Measurements from ENCODE around the gene AGXT2. TPM values are rescaled to one million over a fixed set of nuclear protein-coding genes. Genes with fewer than 3 reads are reported as not detected.

Gene AGXT2
- total and polyA plus RNA-seq, 2 donors (not counting 3 experiments of a cell fraction or from before 2014, with no cell fraction given) = not detected

DNA sequence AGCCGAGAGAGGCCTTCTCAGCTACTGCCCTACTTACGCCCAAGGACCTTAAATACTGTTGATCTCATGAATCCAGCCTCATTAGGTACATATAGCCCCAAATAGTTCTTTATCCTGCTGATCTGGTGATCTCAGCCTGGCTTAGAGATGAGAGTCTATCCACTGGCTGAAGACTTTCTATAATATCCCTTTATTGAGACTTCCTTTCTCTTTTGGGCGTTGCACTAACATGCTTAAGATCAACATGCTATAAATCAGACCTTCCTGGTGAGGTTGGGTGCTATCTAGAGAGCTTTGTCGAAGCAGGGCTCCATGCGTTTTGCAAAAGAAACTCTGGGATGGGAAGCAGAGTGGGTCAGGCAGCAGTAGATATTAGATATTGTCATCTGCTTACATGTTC, 44.0 kb upstream of the AGXT2 start:
- BruUV-seq (replicated peaks) = no TSS peak
- no peak overlapping the region for H2AFZ ChIP-seq (ENCODE audit: low read depth, low read length)
- H3K4me3 ChIP-seq (replicated peaks in 1 of 3; ENCODE audit: insufficient read depth in 1 of 3, low read depth in 1 of 3, low read length in 3 of 3) = no peak overlapping the region
- CTCF ChIA-PET = interaction anchor here (1.8 to 6.9 kb wide), 2 partner anchors 559 to 834 kb away, joined by 6 to 63 read pairs; no protein-coding TSS in a partner anchor
- TF ChIP-seq, protein P1, sequence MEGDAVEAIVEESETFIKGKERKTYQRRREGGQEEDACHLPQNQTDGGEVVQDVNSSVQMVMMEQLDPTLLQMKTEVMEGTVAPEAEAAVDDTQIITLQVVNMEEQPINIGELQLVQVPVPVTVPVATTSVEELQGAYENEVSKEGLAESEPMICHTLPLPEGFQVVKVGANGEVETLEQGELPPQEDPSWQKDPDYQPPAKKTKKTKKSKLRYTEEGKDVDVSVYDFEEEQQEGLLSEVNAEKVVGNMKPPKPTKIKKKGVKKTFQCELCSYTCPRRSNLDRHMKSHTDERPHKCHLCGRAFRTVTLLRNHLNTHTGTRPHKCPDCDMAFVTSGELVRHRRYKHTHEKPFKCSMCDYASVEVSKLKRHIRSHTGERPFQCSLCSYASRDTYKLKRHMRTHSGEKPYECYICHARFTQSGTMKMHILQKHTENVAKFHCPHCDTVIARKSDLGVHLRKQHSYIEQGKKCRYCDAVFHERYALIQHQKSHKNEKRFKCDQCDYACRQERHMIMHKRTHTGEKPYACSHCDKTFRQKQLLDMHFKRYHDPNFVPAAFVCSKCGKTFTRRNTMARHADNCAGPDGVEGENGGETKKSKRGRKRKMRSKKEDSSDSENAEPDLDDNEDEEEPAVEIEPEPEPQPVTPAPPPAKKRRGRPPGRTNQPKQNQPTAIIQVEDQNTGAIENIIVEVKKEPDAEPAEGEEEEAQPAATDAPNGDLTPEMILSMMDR (IDR thresholded peaks at IDR 0.05; ENCODE audit: extremely low read depth in 1 of 2, insufficient read depth in 1 of 2, low read depth in 1 of 2, low read length in 2 of 2) = no peak
- TF ChIP-seq EZH2 (IDR thresholded peaks at IDR 0.05; ENCODE audit: borderline replicate concordance, low read depth, low read length, severe bottlenecking) (no peak), MYC (IDR thresholded peaks at IDR 0.05; ENCODE audit: low read depth, low read length) (no peak), POLR2AphosphoS5 (IDR thresholded peaks at IDR 0.05; ENCODE audit: insufficient read depth, low read depth, low read length) (no peak), JUN (IDR thresholded peaks at IDR 0.05; ENCODE audit: borderline replicate concordance, insufficient read depth, insufficient read length, low read depth) (no peak), MAX (IDR thresholded peaks at IDR 0.05; ENCODE audit: insufficient read depth, insufficient read length) (no peak), FOS (IDR thresholded peaks at IDR 0.05; ENCODE audit: borderline replicate concordance, insufficient read depth, low read length) (no peak), GATA2 (IDR thresholded peaks at IDR 0.05; ENCODE audit: insufficient read depth, insufficient read length, low read depth, low read length) (no peak), POLR2A (IDR thresholded peaks at IDR 0.05; ENCODE audit: low read depth, low read length) (no peak)
- intact Hi-C loops (cut with micrococcal nuclease) (no loop called here), dilution Hi-C loops (cut with MboI; ENCODE audit: extremely low pct_ligation_motif_present, low sequenced_read_pairs) (no loop called here)
- H3K9me1 ChIP-seq (replicated peaks; ENCODE audit: control insufficient read depth, extremely low read depth, insufficient read depth, low read length) = no peaks in the 10 kb centered on the region
- H3K4me2 ChIP-seq (ENCODE audit: insufficient read depth, low read length) = no peak overlapping the region
- FAIRE-seq = no peak
- no peak overlapping the region for H3K27ac ChIP-seq (ENCODE audit: insufficient read depth, low read depth, low read length)
- H4K20me1 ChIP-seq (replicated peaks; ENCODE audit: control insufficient read depth, extremely low read depth, insufficient read depth, low read length) = no peaks in the 10 kb centered on the region
- no peaks in the 10 kb centered on the region for H3K9me3 ChIP-seq (replicated peaks; ENCODE audit: control insufficient read depth, insufficient read depth, low read length)
- H3K27me3 ChIP-seq (ENCODE audit: control insufficient read depth in 2 of 2, insufficient read depth in 2 of 2, low read length in 2 of 2) = no peaks in the 10 kb centered on the region
- no peaks in the 10 kb centered on the region for H3K4me1 ChIP-seq (ENCODE audit: control insufficient read depth, extremely low read depth, insufficient read depth, low read length)
- no peaks in the 10 kb centered on the region for H3K79me2 ChIP-seq (ENCODE audit: control insufficient read depth, insufficient read depth, low read length)
- H3K9ac ChIP-seq (replicated peaks; ENCODE audit: extremely low read depth, insufficient read depth, low read length) = no peak overlapping the region
- H3K36me3 ChIP-seq (ENCODE audit: control insufficient read depth in 2 of 2, extremely low read depth in 1 of 2, insufficient read depth in 2 of 2, low read length in 2 of 2) = no peaks in the 10 kb centered on the region
- DNase-seq (ENCODE audit: low read depth, low spot score) = no peak
- POLR2A ChIA-PET = no interaction called here

Data from endothelial cell of umbilical vein (primary cell).